ENCODE results near the gene CXADR.

The CXADR gene

DNA sequence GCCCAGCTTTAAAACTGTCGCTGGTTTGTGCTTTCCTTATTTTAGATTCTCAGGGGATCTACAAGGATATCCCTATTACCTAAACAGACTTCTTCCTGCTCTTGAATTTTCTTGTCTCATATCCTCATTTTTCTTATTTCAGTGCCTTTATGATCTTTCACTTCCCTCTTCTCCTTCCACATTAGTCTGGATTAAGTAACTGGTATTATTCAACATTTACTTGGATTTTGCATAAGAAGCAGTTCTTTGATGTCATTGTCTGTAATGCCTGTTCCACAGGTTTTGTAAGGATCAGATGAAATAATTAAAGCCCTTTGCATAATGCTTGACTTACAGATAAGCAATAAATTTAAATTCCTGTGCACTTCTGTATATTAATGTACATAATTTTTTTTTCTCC, 26.5 kb downstream of the CXADR start:
- no peak for DNase-seq

DNA sequence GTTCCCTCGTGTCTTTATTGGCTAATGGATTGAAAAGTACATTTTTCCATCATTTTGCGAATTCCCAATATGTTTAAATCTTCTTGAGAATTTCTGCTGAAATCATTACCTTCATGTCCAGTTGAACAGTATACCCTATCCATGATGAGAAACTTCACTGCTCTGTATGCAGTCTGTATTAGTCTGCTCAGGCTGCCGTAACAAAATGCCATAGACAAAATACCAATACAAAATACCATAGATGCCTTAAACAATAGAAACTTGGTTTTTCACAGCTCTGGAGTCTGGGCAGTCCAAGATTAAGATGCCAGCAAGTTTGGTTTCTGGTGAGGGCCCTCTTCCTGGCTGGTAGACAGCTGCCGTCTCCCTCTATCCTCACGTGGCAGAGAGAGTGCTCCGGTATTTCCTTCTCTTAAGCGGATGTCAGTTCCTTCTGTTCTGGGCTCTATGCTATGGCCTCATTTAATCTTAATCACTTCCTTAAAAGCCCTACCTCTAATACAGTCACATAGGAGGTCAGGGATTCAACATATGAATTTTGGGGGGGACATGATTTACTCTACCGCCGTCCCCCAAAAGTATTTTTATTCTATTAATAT, 27.0 kb downstream of the CXADR start:
- peak in 1 of 56 donors; percentile 10 for DNase-seq

DNA sequence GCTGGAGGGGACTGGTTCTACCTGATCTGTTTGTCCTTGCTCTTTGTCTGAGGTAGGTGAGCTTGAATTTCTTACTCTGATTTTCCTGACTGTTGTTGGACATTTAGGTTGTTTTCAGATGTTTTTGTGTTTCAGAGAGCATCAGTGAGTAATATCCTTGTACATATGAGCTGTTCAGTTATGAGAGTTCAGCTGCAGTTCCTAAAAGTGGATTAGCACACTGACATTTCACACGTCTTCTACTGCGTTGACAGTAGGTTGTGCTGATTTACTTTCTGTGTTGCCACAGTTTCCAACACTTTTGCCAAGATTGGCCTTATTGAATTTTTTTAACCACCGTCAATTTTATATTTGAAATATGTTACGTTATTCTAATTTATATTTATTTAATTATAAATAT, 27.7 kb downstream of the CXADR start:
- no peak for DNase-seq

DNA sequence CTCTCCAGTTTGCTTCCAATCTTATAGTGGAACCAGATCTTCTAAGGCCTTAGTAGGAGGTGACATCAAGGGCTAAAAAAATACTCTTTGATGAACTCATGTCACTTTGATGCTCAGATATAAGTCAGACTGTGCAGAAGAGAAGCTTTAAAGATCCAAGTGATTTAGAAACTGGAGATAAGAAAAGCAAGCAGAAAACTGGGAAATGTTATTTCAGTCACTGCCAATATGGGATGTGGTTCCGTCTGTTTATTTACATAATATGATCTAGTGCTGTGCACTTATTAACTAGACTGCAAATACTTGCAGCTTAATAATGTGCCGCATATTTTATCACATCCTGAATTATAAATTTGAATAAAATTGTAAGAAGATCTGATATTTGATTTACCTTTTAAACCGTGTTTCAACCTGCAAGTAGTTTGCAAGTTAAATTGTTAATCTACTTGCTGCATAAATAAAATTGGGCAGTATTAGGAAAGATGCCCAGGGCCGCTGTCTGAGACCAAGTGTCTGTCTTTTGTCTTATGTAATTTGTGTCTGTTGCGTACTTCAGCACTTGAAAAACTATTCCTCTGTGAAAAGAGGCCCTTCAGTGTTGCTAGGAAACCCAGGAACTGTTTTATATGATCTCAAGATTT, 29.6 kb downstream of the CXADR start:
- peak in 2 of 56 donors; percentile 6 to 24 for DNase-seq

DNA sequence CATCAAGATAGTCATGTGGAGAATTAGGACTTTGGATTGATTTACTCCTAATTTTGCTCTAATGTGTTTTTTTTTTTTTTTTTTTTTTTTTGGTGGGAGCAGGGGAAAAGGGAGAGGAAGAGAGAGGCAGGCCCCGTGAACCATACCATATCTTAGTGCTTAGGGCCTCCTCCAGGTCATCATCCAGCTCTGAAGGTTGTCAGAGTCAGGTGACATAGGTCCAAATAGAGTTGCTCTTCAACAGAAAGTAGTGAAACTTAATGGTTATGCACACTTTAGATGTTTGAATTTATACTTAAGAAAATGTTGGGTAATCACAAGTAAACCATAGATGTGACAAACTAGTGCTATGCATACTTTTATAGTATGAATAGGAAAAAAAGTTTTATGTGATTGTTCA, 32.2 kb downstream of the CXADR start:
- DNase-seq = no peak

DNA sequence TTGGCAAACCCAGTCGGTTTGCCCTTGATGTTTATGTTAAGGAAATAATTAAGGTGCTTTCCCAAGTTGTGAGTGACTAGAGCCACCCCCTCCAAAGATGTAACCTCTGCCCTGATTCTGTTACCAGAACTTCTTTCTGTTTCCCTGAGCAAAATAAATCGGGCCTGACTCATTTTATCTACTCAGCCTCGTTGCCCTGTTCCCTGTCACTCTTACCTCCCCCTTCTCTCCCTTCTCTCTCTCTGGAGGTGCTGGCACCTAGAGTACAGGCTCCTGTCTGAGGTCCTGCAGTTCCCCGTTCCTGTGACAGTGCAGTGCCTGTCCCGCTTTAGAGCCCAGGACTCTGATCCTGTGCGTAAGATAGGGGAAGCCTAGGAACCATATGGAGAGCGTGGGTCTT, 35.4 kb downstream of the CXADR start:
- DNase-seq = peak in 4 of 56 donors; percentile 5 to 22 (median 10)

DNA sequence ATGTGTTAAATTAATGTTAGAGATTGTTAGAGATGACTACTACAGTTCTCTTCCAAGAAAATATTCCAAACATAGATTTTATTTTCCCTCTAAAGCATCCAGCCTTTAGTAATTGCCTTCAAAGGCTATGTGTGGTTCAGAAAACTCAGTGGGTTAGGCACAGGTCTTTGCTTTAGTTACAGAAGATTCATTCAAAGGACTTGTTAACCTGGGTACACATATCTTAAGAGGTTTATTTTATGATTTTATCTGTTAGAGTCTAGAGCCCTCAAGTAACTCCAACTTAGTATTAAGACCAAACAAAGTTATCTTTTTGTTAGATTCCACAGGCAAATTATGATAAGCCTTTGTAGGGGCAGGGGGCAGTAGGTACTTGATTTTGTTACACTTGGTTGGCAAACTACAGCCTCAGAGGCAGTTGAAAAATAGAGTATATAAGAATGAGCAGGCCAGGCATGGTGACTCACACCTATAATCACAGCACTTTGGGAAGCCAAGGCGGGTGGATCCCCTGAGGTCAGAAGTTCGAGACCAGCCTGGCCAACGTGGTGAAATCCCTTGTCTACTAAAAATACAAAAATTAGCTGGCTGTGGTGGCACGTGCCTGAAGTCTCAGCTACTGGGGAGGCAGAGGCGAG, 37.9 kb downstream of the CXADR start:
- no peak for DNase-seq

DNA sequence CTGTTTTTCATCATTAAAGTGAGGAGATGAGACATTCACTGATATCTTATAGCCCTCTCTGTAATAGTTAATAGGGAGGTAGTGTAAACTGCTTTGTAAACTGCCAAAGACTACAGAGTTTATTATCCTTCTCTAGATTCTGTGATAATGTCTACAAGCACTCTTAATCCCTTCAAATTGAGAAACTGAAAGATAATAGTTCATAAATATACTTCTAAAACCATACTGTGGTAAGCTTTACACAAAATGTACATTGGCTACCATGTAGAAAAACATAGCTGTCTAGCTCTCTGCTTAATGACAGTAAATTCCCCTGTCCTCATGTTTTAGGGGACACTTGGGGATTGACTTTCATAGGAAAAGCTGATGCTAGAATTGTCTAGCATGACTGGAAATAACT, 39.6 kb downstream of the CXADR start:
- no peak for DNase-seq

DNA sequence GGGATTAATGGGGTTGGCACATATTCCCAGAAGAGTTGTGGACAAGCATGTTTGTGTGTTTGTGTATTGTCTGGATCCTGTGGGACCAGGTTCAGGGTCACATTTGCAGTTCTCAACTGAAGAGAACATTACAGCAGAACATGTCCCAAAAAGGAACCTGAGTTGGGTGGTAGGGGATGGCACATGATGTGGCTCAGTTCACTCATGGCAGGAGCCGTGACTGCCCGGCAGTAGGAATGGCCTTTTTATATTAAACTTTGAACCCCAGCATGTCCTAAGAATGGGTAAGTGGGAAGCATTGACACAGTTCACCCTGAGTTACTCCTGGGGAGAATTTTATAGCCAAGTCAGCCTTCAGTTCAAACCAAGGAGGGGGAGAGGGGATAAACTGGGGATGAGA, 41.3 kb downstream of the CXADR start:
- DNase-seq = no peak

DNA sequence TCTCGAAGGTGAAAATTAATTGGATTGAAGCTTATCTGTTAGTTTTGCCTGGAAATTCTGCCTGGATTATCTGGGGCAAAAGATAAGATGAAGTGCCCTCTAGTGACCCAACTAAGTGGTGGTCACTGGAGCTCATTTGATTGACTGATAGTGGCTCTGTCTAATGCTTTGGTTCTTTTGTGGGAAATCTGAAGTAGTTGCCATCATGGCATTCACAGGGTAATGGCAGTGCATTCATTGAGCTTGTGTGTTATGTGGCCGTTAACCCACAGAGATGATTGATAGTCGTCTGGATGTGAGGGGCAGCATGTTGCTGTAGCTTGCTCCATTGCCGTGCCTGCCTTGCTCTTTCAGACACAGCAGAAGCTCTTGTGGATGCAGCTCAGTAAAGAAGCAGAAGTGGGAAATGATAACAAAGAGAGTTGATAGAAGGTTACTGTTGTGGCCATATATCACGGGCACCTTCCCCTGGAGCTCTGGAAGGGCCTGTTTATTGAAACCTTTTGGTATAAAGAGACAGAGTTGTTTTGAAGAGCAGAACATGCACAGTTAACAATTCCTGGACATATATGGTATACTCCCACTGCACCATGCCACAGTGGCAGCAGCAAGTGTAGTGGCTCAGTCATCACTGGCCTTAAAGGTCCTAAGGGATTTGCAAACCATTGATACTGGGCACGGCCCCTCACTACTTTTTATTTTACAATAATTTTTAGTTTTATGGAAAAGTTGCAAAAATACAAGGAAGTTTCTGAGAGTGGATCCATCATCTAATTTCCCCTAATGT, 42.0 kb downstream of the CXADR start:
- DNase-seq = peak in 20 of 56 donors; percentile 4 to 64 (median 36)

DNA sequence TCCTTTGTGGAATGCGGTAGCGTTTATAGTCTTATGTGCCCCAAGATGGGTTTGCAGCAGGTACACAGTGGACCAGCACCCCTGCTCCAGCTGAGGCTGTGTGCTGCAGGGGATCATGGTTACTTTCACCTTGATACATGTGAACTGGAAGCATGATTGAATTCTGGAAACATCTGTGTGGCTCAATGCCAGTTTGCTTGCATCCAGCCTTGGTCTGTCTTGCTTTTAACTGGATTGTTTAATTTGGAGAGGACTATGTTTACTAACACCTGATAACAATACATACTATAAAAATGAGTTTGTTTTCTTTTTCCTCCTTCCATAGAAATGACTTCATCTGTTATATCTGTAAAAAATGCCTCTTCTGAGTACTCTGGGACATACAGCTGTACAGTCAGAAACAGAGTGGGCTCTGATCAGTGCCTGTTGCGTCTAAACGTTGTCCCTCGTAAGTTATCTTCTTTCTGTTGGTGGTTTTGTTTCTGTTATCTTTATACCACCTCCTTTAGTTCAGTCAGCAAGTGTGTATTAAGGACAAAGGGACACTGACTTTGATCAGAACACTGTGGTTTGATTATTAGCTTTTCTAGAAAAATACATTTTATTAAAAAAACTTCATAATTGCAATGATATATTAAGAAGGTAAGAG, 47.7 kb downstream of the CXADR start:
- DNase-seq = no peak

DNA sequence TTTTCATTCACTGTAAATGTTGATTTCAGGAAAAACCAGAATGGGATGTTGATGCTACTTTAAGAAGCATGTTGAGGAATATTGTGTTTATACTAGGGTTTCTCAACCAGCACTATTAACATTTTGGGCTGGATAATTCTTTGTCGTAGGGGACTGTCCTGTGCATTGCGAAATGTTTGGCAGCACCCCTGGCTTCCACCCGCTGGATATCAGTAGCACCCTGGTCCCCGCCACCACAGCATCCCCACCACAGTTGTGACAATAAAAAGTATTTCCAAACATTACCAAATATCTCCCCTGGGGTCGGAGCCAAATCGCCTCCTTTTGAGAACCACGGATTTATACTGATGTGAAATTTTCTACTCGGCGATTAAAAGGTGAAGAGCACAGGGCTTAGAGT, 57.9 kb downstream of the CXADR start:
- DNase-seq = no peak

DNA sequence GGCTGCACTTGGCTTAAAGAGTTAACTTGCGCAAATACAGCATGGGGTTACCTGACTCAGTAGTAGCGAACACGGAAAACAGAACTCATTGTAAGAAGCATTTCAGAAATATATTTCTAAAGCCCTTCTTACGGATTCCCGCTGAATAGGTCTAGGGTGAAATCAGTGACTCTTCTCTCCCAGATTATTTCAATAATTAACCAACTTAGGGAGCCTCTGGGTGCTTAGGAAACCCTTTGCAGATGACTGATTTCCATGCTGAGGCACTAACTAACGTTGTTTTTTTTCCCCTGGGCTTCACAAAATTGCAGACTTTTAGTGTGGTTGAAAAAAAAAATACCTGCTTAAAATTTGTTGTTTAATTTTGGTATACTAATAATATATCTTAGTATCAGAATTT, 59.6 kb downstream of the CXADR start:
- DNase-seq = no peak

DNA sequence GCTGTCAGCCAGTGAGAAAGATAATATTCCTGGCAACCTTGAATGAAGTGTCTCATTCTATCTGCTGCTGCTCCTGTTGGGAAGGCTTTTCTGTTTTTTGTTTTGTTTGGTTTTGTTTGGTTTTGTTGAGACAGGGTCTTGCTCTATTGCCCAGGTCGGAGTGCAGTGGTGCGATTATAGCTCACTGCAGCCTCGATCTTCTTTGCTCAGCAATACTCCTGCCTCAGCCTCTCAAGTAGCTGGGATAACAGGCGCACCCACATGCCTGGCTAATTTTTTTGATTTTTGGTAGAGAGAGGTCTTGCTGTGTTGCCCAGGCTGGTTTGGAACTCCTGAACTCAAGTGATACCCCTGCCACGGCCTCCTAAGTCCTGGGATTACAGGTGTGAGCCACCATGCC, 62.2 kb downstream of the CXADR start:
- DNase-seq = no peak

DNA sequence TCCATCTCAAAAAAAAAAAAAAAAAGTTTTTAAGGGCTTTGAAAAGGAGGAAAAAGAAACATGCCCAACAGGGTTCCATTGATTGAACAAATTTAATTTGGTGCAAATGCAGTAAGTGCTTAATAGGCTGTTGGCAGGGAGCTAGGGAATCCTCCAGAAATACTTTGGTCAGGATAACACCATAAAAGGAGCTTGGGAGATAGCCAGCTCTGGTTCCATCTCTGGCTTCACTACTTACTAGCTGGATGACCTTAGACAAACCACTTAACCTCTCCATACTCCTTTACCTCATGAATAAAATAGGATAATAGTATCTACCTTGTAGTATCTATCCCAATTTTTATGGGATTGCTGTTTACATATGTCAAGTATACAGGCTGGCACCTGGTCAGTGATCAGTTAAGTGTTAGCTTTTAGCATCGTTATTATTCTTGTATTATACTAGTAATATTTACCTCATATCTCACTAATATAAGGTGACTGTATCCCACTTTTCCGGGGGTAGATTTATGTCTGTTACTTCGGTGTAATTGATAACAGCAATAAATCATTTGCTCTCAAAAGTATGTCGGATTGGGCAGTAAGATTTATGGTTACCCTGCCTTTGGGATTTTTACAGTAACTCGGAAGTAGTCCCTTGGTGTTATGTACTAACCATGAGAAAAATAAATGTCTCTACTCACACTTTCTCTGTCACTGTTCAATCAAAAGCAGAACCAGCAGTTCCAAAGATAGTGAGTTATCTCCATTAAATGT, 63.4 kb downstream of the CXADR start:
- no peak for DNase-seq

DNA sequence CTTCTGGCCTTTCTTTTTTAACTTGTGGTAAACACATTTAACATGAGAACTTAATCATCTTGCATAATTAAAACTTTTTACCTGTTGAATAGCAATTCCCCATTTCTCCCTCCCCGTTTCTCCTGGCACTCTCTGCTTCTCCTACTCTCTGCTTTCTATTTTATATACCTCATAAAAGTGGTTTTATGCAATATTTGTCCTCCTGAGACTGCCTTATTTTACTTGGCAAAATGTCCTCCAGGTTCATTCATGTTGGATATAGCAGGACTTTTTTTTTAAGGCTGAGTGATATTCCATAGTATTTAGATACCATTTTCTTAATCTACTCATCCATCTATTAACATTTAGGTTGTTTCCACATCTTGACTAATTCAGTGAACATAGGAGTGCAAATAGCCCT, 64.9 kb downstream of the CXADR start:
- DNase-seq = no peak

DNA sequence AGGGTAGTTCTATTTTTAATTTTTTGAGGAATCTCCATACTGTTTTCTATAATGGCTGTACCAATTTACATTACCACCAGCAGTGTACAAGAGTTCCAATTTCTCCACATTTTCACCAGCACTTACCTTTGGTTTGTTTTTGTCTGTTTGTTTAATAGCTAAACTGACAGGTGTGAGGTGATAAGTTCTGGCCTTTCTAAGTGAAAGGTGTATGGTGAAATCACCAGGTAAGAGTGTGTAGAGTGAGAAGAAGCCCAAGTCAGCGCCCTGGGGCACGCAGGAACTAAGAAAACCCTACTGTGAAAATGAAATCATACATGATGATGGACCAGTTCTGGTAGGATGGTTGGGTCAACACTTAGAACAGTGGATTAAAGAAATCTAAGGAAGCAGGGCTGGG, 65.3 kb downstream of the CXADR start:
- no peak for DNase-seq

DNA sequence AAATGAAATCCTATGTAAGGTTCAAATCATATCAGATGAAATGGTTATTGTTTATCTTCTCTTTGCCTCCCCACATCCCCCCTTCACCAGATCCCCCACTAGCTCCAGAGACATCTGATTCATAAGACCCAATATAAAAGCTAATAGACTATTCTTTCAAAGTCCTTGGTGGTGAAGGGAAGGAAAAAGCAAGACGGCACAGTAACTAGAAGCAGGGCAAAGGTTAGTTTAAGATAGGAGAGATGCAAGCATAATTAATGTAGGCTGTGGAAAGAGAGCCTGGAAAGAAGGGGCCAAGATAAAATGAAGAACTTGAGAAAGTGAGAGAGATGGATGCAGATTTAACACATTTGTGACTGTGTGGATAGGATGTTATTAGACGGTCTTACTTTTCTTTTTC, 66.0 kb downstream of the CXADR start:
- no peak for DNase-seq

DNA sequence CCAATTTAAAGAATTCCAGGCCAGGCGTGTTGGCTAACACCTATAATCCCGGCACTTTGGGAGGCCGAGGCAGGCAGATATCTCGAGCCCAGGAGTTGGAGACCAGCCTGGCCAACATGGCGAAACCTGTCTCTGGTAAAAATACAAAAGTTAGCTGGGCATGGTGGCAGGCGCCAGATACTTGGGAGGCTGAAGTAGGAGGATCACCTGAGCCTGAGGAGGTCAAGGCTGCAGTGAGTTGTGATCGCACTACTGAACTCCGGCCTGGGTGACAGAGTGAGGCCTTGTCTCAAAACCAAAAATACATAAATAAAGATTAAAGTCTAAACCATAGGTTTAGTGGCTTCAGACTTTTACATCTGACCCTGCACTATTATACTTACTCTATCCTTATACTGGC, 67.5 kb downstream of the CXADR start:
- DNase-seq = no peak

DNA sequence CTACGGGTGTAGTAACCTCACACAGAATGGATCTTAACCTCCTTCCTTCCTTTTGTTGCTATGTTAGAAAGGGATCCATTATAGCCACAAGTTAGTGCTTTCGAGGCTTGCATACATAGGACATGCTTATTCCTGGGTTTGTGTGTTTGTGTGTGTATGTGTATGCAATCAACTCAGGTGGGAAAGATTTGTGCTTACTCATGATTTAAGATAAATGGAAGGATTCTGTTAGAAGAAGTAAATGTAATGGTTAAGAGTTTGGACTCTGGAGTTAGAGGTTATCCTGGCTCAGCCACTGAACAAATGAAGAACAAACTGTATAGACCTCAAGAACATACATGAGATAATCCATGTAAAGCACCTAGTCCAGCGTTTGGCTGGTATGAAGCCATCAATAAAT, 71.1 kb downstream of the CXADR start:
- no peak for DNase-seq

DNA sequence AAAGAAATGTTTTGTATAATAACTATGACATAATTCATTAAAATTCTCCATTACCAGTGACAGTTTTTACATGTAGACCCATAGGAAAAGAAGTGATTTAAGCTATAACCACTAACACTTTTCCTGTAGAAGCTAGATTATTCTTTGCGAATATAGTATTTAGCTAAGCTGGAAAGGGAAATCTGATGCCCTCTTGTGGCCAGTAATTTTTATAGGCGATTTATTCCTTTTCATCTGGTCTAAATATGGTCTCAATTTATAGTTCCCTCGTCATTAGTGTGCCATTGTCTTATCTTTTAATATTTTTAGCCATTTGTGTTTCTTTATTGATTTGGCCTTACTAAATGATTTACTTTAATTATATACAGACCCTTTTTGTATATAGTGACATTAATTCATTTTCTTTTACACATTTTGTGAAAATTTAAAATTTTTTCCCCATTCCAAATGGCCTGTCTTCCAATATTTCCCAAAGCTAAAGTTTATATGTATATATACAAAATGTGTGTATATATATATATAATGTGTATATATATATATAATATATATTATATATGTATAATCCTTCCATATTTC, 73.1 kb downstream of the CXADR start:
- DNase-seq = no peak
